Fibroblast of lung (primary cell): Measurements from ENCODE around the gene CAMK2N2. TPM values are rescaled to one million over a fixed set of nuclear protein-coding genes. Genes with fewer than 3 reads are reported as not detected.

ENCODE experiments used
- DNase-seq, 2 donors: peaks; one replicate each; pipeline versions ENCODE4 v3.0.0 to v3.0.0-alpha.2; 2010; ENCODE audit warnings: low read depth in 2 of 2
- H2AFZ ChIP-seq: 2 replicates; pipeline ENCODE4 v1.5.1; 2012; ENCODE audit warnings: low read length, control low read depth, inconsistent platforms
- H3K27ac ChIP-seq: 2 replicates; pipeline ENCODE4 v1.5.1; 2011; ENCODE audit warnings: low read length, control low read depth; ENCODE audit not compliant: insufficient read depth
- H3K27me3 ChIP-seq: 2 replicates; pipeline ENCODE4 v1.5.1; 2011; ENCODE audit warnings: mild to moderate bottlenecking, low read length; ENCODE audit not compliant: control insufficient read depth, insufficient read depth
- H3K36me3 ChIP-seq: 2 replicates; pipeline ENCODE4 v1.5.1; 2011; ENCODE audit warnings: low read length; ENCODE audit not compliant: control insufficient read depth, insufficient read depth
- H3K4me1 ChIP-seq: 2 replicates; pipeline ENCODE4 v1.5.1; 2011; ENCODE audit warnings: low read length; ENCODE audit not compliant: control insufficient read depth, insufficient read depth; ENCODE audit errors: extremely low read depth
- H3K4me2 ChIP-seq: 2 replicates; pipeline ENCODE4 v1.5.1; 2011; ENCODE audit warnings: low read length, control low read depth; ENCODE audit not compliant: insufficient read depth; ENCODE audit errors: extremely low read depth
- H3K4me3 ChIP-seq, 4 experiments: fragments of 200-600 bp in 1 of 4; sonication (generic) in 1 of 4; replicated peaks in 1 of 4; 2 replicates each; pipeline ENCODE4 v1.5.1; 2011 to 2016; ENCODE audit warnings: low read length in 4 of 4, low read depth in 3 of 4, mild to moderate bottlenecking in 3 of 4, control low read depth in 2 of 4, inconsistent platforms in 1 of 4, mixed read lengths in 1 of 4; ENCODE audit not compliant: insufficient read depth in 1 of 4; ENCODE audit errors: control extremely low read depth in 1 of 4
- H3K79me2 ChIP-seq: 2 replicates; pipeline ENCODE4 v1.5.1; 2012; ENCODE audit warnings: mild to moderate bottlenecking, low read length, inconsistent platforms; ENCODE audit not compliant: control insufficient read depth, insufficient read depth
- H3K9ac ChIP-seq: 2 replicates; pipeline ENCODE4 v1.5.1; 2011; ENCODE audit warnings: mild to moderate bottlenecking, low read length, control low read depth; ENCODE audit not compliant: insufficient read depth
- H3K9me3 ChIP-seq: 2 replicates; pipeline ENCODE4 v1.5.1; 2012; ENCODE audit warnings: low read depth, low read length; ENCODE audit not compliant: control insufficient read depth, insufficient read depth
- H4K20me1 ChIP-seq: 2 replicates; pipeline ENCODE4 v1.5.1; 2011; ENCODE audit warnings: low read length; ENCODE audit not compliant: control insufficient read depth, insufficient read depth; ENCODE audit errors: extremely low read depth
- EZH2 ChIP-seq: IDR thresholded peaks from 2 replicates; pipeline ENCODE4 v1.5.1; 2012; ENCODE audit warnings: low read length, control low read depth, mild to moderate bottlenecking; ENCODE audit errors: missing control alignments
- polyA plus RNA-seq, 2 donors: library from polyadenylated mRNA; depleted of rRNA in 1 of 2; stranded (reverse) in 1 of 2; unstranded in 1 of 2; fragments of >200 nt; gene quantifications; 2 replicates each; pipeline ENCODE4 v1.2.1, GENCODE V29; 2011 to 2012; ENCODE audit warnings: missing spikeins in 1 of 2
- total RNA-seq: library from RNA; depleted of rRNA; stranded (reverse); fragments of >200 nt; gene quantifications from 2 replicates; pipeline ENCODE4 v1.2.1, GENCODE V29; 2014
- TF ChIP-seq, protein P1 (sequence below), 2 donors: IDR thresholded peaks in 1 of 2; conservative IDR thresholded peaks in 1 of 2; 1 replicate in 1 of 2; 2 replicates in 1 of 2; pipeline ENCODE4 v1.5.1; 2011 to 2012; ENCODE audit warnings: low read length in 2 of 2, control low read depth in 1 of 2, inconsistent platforms in 1 of 2, low read depth in 1 of 2, mild to moderate bottlenecking in 1 of 2

The CAMK2N2 gene
- total and polyA plus RNA-seq, 2 donors (not counting 1 experiment from before 2014, with no cell fraction given): under 0.01 to 0.10 TPM

DNA sequence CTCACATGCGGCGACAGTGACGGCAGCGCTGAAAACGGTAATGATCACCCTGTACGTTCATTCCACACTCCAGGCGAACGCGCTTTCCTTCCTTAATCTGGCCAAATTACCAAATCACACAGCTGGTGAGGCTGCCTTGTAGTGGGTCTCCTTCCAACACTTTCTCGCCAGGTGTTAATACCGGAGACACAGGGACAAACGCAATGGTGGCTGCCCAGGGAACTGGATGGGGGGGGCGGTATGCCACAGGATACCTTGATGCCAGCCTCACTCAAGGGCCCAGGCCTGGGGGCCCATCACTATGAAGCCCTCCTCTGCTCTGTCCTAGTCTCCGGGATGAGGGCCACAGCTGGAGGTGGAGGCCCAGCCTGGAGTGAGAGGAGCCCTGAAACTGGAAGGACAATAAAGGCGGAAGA lies 1.4 kb upstream of the CAMK2N2 start:
- peak overlapping the region; percentile 9 for H3K4me2 ChIP-seq
- no peak for TF ChIP-seq EZH2
- TF ChIP-seq, protein P1, sequence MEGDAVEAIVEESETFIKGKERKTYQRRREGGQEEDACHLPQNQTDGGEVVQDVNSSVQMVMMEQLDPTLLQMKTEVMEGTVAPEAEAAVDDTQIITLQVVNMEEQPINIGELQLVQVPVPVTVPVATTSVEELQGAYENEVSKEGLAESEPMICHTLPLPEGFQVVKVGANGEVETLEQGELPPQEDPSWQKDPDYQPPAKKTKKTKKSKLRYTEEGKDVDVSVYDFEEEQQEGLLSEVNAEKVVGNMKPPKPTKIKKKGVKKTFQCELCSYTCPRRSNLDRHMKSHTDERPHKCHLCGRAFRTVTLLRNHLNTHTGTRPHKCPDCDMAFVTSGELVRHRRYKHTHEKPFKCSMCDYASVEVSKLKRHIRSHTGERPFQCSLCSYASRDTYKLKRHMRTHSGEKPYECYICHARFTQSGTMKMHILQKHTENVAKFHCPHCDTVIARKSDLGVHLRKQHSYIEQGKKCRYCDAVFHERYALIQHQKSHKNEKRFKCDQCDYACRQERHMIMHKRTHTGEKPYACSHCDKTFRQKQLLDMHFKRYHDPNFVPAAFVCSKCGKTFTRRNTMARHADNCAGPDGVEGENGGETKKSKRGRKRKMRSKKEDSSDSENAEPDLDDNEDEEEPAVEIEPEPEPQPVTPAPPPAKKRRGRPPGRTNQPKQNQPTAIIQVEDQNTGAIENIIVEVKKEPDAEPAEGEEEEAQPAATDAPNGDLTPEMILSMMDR (conservative IDR thresholded peaks at IDR 0.05 in 1 of 2, IDR thresholded peaks at IDR 0.05 in 1 of 2; ENCODE audit: low read depth in 1 of 2, low read length in 2 of 2): no peak
- no peaks in the 10 kb centered on the region for H3K9me3 ChIP-seq
- H3K27ac ChIP-seq: no peak overlapping the region
- no peaks in the 10 kb centered on the region for H3K36me3 ChIP-seq
- no peak overlapping the region for H3K4me3 ChIP-seq
- no peak overlapping the region for H2AFZ ChIP-seq
- H4K20me1 ChIP-seq: no peaks in the 10 kb centered on the region
- no peaks in the 10 kb centered on the region for H3K79me2 ChIP-seq
- no peak for DNase-seq
- H3K27me3 ChIP-seq: peaks cover 32% of the 10 kb centered on the region
- no peak overlapping the region for H3K9ac ChIP-seq
- peaks cover 5% of the 10 kb centered on the region for H3K4me1 ChIP-seq

DNA sequence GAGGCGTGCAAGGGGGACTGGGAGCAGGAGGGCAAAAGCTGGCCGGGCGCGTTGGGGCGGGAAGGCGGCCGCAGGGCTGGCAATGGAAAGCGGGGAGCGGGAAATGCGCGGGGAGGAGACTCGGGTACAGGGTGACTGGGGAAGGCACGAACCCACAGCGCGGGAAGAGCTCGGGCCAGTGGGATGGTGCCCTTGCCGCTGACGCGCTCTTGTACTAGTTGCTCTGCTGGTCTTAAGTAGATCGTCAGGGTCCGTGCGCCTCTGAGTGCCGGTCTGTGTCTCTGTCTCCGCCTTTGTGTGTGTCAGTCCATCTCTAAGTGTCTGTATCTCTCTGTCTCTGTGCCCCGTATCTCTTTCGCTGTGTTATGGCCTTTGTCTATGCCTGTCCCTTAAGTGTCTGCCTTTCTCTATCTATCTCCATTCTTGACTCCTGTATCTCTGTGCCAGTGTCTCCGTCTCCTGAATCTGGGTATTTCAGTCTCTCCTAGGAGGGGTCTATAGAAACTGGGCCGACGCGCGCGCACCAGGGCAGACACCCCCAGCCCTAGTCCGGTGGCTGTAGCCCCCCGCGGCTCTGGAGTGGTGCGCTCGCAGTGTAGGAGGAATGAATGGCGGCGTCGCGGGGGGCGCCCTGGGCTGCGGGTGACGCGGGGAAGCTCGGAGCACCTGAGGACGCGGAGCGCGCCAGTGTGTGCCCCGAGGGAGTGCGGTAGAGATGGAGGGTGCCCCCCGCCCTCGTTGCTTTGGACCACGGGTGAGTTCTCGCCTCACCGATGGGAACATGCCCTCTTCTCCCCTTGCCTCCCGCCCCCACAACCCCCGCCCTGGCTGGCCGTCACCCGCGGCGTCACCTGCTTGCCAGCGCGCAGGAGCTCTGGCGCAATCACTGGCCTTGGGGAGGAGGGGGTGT lies 756 bp upstream of the CAMK2N2 start:
- no peaks in the 10 kb centered on the region for H4K20me1 ChIP-seq
- H2AFZ ChIP-seq: no peak overlapping the region
- no peaks in the 10 kb centered on the region for H3K9me3 ChIP-seq
- no peaks in the 10 kb centered on the region for H3K36me3 ChIP-seq
- DNase-seq: peak; percentile 22 to 32
- H3K4me3 ChIP-seq: peak overlapping the region; percentile 31 to 51 (median 45)
- no peaks in the 10 kb centered on the region for H3K79me2 ChIP-seq
- peak overlapping the region; percentile 81 for H3K4me2 ChIP-seq
- TF ChIP-seq EZH2: peak; percentile 95
- TF ChIP-seq, protein P1 (conservative IDR thresholded peaks at IDR 0.05 in 1 of 2, IDR thresholded peaks at IDR 0.05 in 1 of 2; ENCODE audit: low read depth in 1 of 2, low read length in 2 of 2): no peak
- no peak overlapping the region for H3K27ac ChIP-seq
- H3K27me3 ChIP-seq: peaks cover 32% of the 10 kb centered on the region
- H3K4me1 ChIP-seq: peaks cover 5% of the 10 kb centered on the region
- H3K9ac ChIP-seq: peak overlapping the region; percentile 30

DNA sequence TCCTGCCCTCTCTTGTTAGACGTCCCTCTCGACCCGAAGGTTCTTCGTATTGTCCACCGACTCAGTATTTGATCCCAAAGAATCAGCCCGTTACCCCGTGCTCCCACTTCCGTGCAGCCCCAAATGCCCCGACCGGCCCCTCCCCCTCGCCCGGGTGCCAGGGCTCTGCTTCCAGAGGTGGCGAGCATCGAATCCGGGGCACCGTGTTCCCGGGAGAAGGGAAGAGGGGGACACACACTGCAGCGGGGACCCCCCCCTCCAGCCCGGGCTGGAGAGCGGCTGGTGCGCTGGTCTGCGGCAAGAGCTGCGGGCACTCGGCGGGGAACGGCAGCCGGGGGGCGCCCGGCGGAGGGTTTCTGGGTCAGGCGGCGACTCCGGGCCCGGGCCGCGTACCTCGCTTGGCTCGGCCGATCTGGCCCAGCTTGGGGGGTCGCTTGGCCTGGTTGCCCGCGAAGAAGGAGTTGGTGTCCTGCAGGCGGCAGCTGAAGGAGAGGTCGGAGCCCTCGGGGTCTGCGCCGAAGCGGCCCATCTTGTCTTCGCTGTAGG lies 556 bp downstream of the CAMK2N2 start:
- peak overlapping the region; percentile 68 for H3K4me2 ChIP-seq
- peaks cover 5% of the 10 kb centered on the region for H3K4me1 ChIP-seq
- no peaks in the 10 kb centered on the region for H3K36me3 ChIP-seq
- peaks cover 32% of the 10 kb centered on the region for H3K27me3 ChIP-seq
- TF ChIP-seq, protein P1 (conservative IDR thresholded peaks at IDR 0.05 in 1 of 2, IDR thresholded peaks at IDR 0.05 in 1 of 2; ENCODE audit: low read depth in 1 of 2, low read length in 2 of 2): no peak
- peak; percentile 26 for TF ChIP-seq EZH2
- H3K79me2 ChIP-seq: no peaks in the 10 kb centered on the region
- DNase-seq: no peak
- no peak overlapping the region for H3K27ac ChIP-seq
- H4K20me1 ChIP-seq: no peaks in the 10 kb centered on the region
- no peaks in the 10 kb centered on the region for H3K9me3 ChIP-seq
- peak overlapping the region in 1 of 4 experiments; percentile 45 for H3K4me3 ChIP-seq
- no peak overlapping the region for H3K9ac ChIP-seq
- H2AFZ ChIP-seq: no peak overlapping the region
